ENCODE measurements around the gene CDY2B. TPM values are rescaled to one million over a fixed set of nuclear protein-coding genes. Genes with fewer than 3 reads are reported as not detected.
"Not testable (repeated sequence)": the region's sequence is repeated elsewhere in the genome, so short reads cannot be mapped to it uniquely, and the experiment has no call there.

Gene CDY2B
- total RNA-seq, 1 experiment from 2014 or later, result not detected

GRCh38 chrY:17860634-17861033 is 19.4 kb downstream of the CDY2B start:
- DNase-seq (ENCODE audit: unreplicated experiment); H3K27ac Mint-ChIP-seq (ENCODE audit: low read depth, unreplicated experiment); H3K36me3 Mint-ChIP-seq (ENCODE audit: insufficient read depth, unreplicated experiment); BruUV-seq (replicated peaks); H3K4me1 Mint-ChIP-seq (ENCODE audit: insufficient read depth, unreplicated experiment); CTCF ChIA-PET; H3K9me3 Mint-ChIP-seq (ENCODE audit: unreplicated experiment); POLR2A ChIA-PET; intact Hi-C loops (cut with micrococcal nuclease); H3K4me3 Mint-ChIP-seq (ENCODE audit: unreplicated experiment); H3K27me3 Mint-ChIP-seq (ENCODE audit: insufficient read depth, unreplicated experiment): not testable (repeated sequence)

GRCh38 chrY:17856963-17857848 is 22.8 kb downstream of the CDY2B start:
- H3K4me3 Mint-ChIP-seq (ENCODE audit: unreplicated experiment); H3K27me3 Mint-ChIP-seq (ENCODE audit: insufficient read depth, unreplicated experiment); POLR2A ChIA-PET; H3K4me1 Mint-ChIP-seq (ENCODE audit: insufficient read depth, unreplicated experiment); CTCF ChIA-PET; H3K36me3 Mint-ChIP-seq (ENCODE audit: insufficient read depth, unreplicated experiment); BruUV-seq (replicated peaks); DNase-seq (ENCODE audit: unreplicated experiment); H3K27ac Mint-ChIP-seq (ENCODE audit: low read depth, unreplicated experiment); H3K9me3 Mint-ChIP-seq (ENCODE audit: unreplicated experiment); intact Hi-C loops (cut with micrococcal nuclease): not testable (repeated sequence)

GRCh38 chrY:17856508-17856907 is 23.5 kb downstream of the CDY2B start:
- H3K27me3 Mint-ChIP-seq (ENCODE audit: insufficient read depth, unreplicated experiment); H3K36me3 Mint-ChIP-seq (ENCODE audit: insufficient read depth, unreplicated experiment); H3K4me1 Mint-ChIP-seq (ENCODE audit: insufficient read depth, unreplicated experiment); CTCF ChIA-PET; H3K4me3 Mint-ChIP-seq (ENCODE audit: unreplicated experiment); H3K27ac Mint-ChIP-seq (ENCODE audit: low read depth, unreplicated experiment); POLR2A ChIA-PET; intact Hi-C loops (cut with micrococcal nuclease); H3K9me3 Mint-ChIP-seq (ENCODE audit: unreplicated experiment); DNase-seq (ENCODE audit: unreplicated experiment); BruUV-seq (replicated peaks): not testable (repeated sequence)

- H3K4me3 Mint-ChIP-seq (ENCODE audit: unreplicated experiment); H3K4me1 Mint-ChIP-seq (ENCODE audit: insufficient read depth, unreplicated experiment); CTCF ChIA-PET; POLR2A ChIA-PET; intact Hi-C loops (cut with micrococcal nuclease); H3K36me3 Mint-ChIP-seq (ENCODE audit: insufficient read depth, unreplicated experiment); H3K27ac Mint-ChIP-seq (ENCODE audit: low read depth, unreplicated experiment); BruUV-seq (replicated peaks); H3K9me3 Mint-ChIP-seq (ENCODE audit: unreplicated experiment); H3K27me3 Mint-ChIP-seq (ENCODE audit: insufficient read depth, unreplicated experiment); DNase-seq (ENCODE audit: unreplicated experiment): not testable (repeated sequence)
Measured at GRCh38 chrY:17849131-17849530, 30.9 kb downstream of the CDY2B start.

GRCh38 chrY:17832149-17832548 is 47.9 kb downstream of the CDY2B start:
- BruUV-seq (replicated peaks); CTCF ChIA-PET; H3K9me3 Mint-ChIP-seq (ENCODE audit: unreplicated experiment); intact Hi-C loops (cut with micrococcal nuclease); H3K4me3 Mint-ChIP-seq (ENCODE audit: unreplicated experiment); H3K4me1 Mint-ChIP-seq (ENCODE audit: insufficient read depth, unreplicated experiment); H3K36me3 Mint-ChIP-seq (ENCODE audit: insufficient read depth, unreplicated experiment); H3K27ac Mint-ChIP-seq (ENCODE audit: low read depth, unreplicated experiment); H3K27me3 Mint-ChIP-seq (ENCODE audit: insufficient read depth, unreplicated experiment); POLR2A ChIA-PET; DNase-seq (ENCODE audit: unreplicated experiment): not testable (repeated sequence)

Other genes with a start within 250 kb of the CDY2B start
- gene CDY2A, start 145.6 kb upstream of the CDY2B start, total RNA-seq (2022), result not detected in 2 replicates

Data from MCF 10A (cell line).